ENCODE results near the gene PARN. TPM values are rescaled to one million over a fixed set of nuclear protein-coding genes. Genes with fewer than 3 reads are reported as not detected.
A peak's percentile ranks its signal among the peaks of the same experiment; 100 is the strongest.

The PARN gene
- total RNA-seq, 1 donor from 2014 or later: 25.2 TPM

GRCh38 chr16:14489460-14489859, 140.6 kb downstream of the PARN start:
- H3K4me1 Mint-ChIP-seq (ENCODE audit: unreplicated experiment): peaks cover 45% of the 10 kb centered on the region
- H3K27me3 Mint-ChIP-seq (ENCODE audit: unreplicated experiment): peaks cover 3% of the 10 kb centered on the region
- TF ChIP-seq CTCF (IDR thresholded peaks at IDR 0.05; ENCODE audit: unreplicated experiment): peak; percentile 64
- no peak overlapping the region for H3K4me3 Mint-ChIP-seq (ENCODE audit: unreplicated experiment)
- peak overlapping the region; percentile 65 for H3K27ac Mint-ChIP-seq (ENCODE audit: unreplicated experiment)
- no peaks in the 10 kb centered on the region for H3K9me3 Mint-ChIP-seq (ENCODE audit: unreplicated experiment)
- peaks cover 4% of the 10 kb centered on the region for H3K36me3 Mint-ChIP-seq (ENCODE audit: low read depth, unreplicated experiment)
- DNase-seq (ENCODE audit: low spot score): peak; percentile 23

GRCh38 chr16:14487579-14487978, 142.5 kb downstream of the PARN start:
- DNase-seq (ENCODE audit: low spot score): no peak
- peaks cover 2% of the 10 kb centered on the region for H3K27me3 Mint-ChIP-seq (ENCODE audit: unreplicated experiment)

GRCh38 chr16:14486520-14487303, 143.3 kb downstream of the PARN start:
- H3K27me3 Mint-ChIP-seq (ENCODE audit: unreplicated experiment): no peaks in the 10 kb centered on the region
- peaks cover 32% of the 10 kb centered on the region for H3K4me1 Mint-ChIP-seq (ENCODE audit: unreplicated experiment)
- no peak for TF ChIP-seq CTCF (IDR thresholded peaks at IDR 0.05; ENCODE audit: unreplicated experiment)
- peak overlapping the region; percentile 67 for H3K27ac Mint-ChIP-seq (ENCODE audit: unreplicated experiment)
- DNase-seq (ENCODE audit: low spot score): no peak
- H3K36me3 Mint-ChIP-seq (ENCODE audit: low read depth, unreplicated experiment): peaks cover 3% of the 10 kb centered on the region
- H3K4me3 Mint-ChIP-seq (ENCODE audit: unreplicated experiment): no peak overlapping the region
- no peaks in the 10 kb centered on the region for H3K9me3 Mint-ChIP-seq (ENCODE audit: unreplicated experiment)

More at GRCh38 chr16:14487579-14487978, 142.5 kb downstream of the PARN start:
- Mint-ChIP-seq H3K4me1 (ENCODE audit: unreplicated experiment) (peaks cover 40% of the 10 kb centered on the region), H3K27ac (ENCODE audit: unreplicated experiment) (peak overlapping the region; percentile 89), H3K4me3 (ENCODE audit: unreplicated experiment) (no peak overlapping the region), H3K36me3 (ENCODE audit: low read depth, unreplicated experiment) (no peaks in the 10 kb centered on the region), H3K9me3 (ENCODE audit: unreplicated experiment) (no peaks in the 10 kb centered on the region)
- no peak for TF ChIP-seq CTCF (IDR thresholded peaks at IDR 0.05; ENCODE audit: unreplicated experiment)

- no peak for TF ChIP-seq CTCF (IDR thresholded peaks at IDR 0.05; ENCODE audit: unreplicated experiment)
- H3K27me3 Mint-ChIP-seq (ENCODE audit: unreplicated experiment): no peaks in the 10 kb centered on the region
- peaks cover 10% of the 10 kb centered on the region for H3K36me3 Mint-ChIP-seq (ENCODE audit: low read depth, unreplicated experiment)
- no peak for DNase-seq (ENCODE audit: low spot score)
- no peak overlapping the region for H3K4me3 Mint-ChIP-seq (ENCODE audit: unreplicated experiment)
- H3K4me1 Mint-ChIP-seq (ENCODE audit: unreplicated experiment): peaks cover 25% of the 10 kb centered on the region
- no peak overlapping the region for H3K27ac Mint-ChIP-seq (ENCODE audit: unreplicated experiment)
- H3K9me3 Mint-ChIP-seq (ENCODE audit: unreplicated experiment): no peaks in the 10 kb centered on the region
Measured at GRCh38 chr16:14485811-14486519, 144.1 kb downstream of the PARN start.

GRCh38 chr16:14485121-14485551, 144.9 kb downstream of the PARN start:
- no peak for TF ChIP-seq CTCF (IDR thresholded peaks at IDR 0.05; ENCODE audit: unreplicated experiment)
- peaks cover 17% of the 10 kb centered on the region for H3K4me1 Mint-ChIP-seq (ENCODE audit: unreplicated experiment)
- no peak for DNase-seq (ENCODE audit: low spot score)
- H3K36me3 Mint-ChIP-seq (ENCODE audit: low read depth, unreplicated experiment): peaks cover 15% of the 10 kb centered on the region
- no peaks in the 10 kb centered on the region for H3K27me3 Mint-ChIP-seq (ENCODE audit: unreplicated experiment)
- no peak overlapping the region for H3K4me3 Mint-ChIP-seq (ENCODE audit: unreplicated experiment)
- H3K27ac Mint-ChIP-seq (ENCODE audit: unreplicated experiment): no peak overlapping the region
- H3K9me3 Mint-ChIP-seq (ENCODE audit: unreplicated experiment): no peaks in the 10 kb centered on the region

All from endothelial cell (in vitro differentiated cells).